Activated T-helper 17 cell treated with anti-CD3 and anti-CD28 coated beads, Interleukin-2, amount 50 U/mL, for 72 hours (primary cell): ENCODE results near the gene C17orf67. TPM values are rescaled to one million over a fixed set of nuclear protein-coding genes. Genes with fewer than 3 reads are reported as not detected.
A peak's percentile ranks its signal among the peaks of the same experiment; 100 is the strongest.

Source experiments
- ATAC-seq: fragments of 150-1000 bp; cut with Tn5 transposase; replicated peaks from 2 replicates; pipeline ENCODE4 v1.10.0; 2021; ENCODE audit warnings: mild to moderate bottlenecking, moderate library complexity
- H3K27ac Mint-ChIP-seq: one replicate; pipeline ENCODE4 v1.8.0; 2022; ENCODE audit warnings: mixed read lengths
- H3K27me3 Mint-ChIP-seq: one replicate; pipeline ENCODE4 v1.8.0; 2022; ENCODE audit warnings: mixed read lengths
- H3K36me3 Mint-ChIP-seq: one replicate; pipeline ENCODE4 v1.8.0; 2022; ENCODE audit warnings: low read depth, mild to moderate bottlenecking, mixed read lengths
- H3K4me1 Mint-ChIP-seq: one replicate; pipeline ENCODE4 v1.8.0; 2022; ENCODE audit warnings: mixed read lengths
- H3K4me3 Mint-ChIP-seq: one replicate; pipeline ENCODE4 v1.8.0; 2022; ENCODE audit warnings: mild to moderate bottlenecking, mixed read lengths
- H3K9me3 Mint-ChIP-seq: one replicate; pipeline ENCODE4 v1.8.0; 2022; ENCODE audit warnings: mixed read lengths
- total RNA-seq, 2 donors: library from RNA; stranded (reverse); gene quantifications; one replicate each; pipeline ENCODE4 v1.2.3, GENCODE V29; 2022

Gene C17orf67
- total RNA-seq, 2 donors from 2014 or later: 5.0 to 5.6 TPM

GRCh38 chr17:56807723-56808122 lies 26.0 kb downstream of the C17orf67 start:
- Mint-ChIP-seq H3K27me3 (no peaks in the 10 kb centered on the region), H3K27ac (no peak overlapping the region), H3K4me3 (no peak overlapping the region), H3K9me3 (no peaks in the 10 kb centered on the region), H3K36me3 (no peaks in the 10 kb centered on the region), H3K4me1 (no peaks in the 10 kb centered on the region)
- ATAC-seq: no peak

- H3K27ac Mint-ChIP-seq: peak overlapping the region; percentile 68
- H3K36me3 Mint-ChIP-seq: no peaks in the 10 kb centered on the region
- no peak overlapping the region for H3K4me3 Mint-ChIP-seq
- no peaks in the 10 kb centered on the region for H3K4me1 Mint-ChIP-seq
- H3K9me3 Mint-ChIP-seq: no peaks in the 10 kb centered on the region
- no peak for ATAC-seq
- H3K27me3 Mint-ChIP-seq: no peaks in the 10 kb centered on the region
Measured at GRCh38 chr17:56806949-56807348, 26.8 kb downstream of the C17orf67 start.

- no peaks in the 10 kb centered on the region for H3K4me1 Mint-ChIP-seq
- no peak overlapping the region for H3K4me3 Mint-ChIP-seq
- no peak overlapping the region for H3K27ac Mint-ChIP-seq
- H3K36me3 Mint-ChIP-seq: no peaks in the 10 kb centered on the region
- no peaks in the 10 kb centered on the region for H3K9me3 Mint-ChIP-seq
- no peak for ATAC-seq
- H3K27me3 Mint-ChIP-seq: no peaks in the 10 kb centered on the region
Measured at GRCh38 chr17:56804454-56804853, 29.3 kb downstream of the C17orf67 start.

- H3K4me1 Mint-ChIP-seq: no peaks in the 10 kb centered on the region
- H3K27ac Mint-ChIP-seq: no peak overlapping the region
Measured at GRCh38 chr17:56803071-56803470, 30.6 kb downstream of the C17orf67 start.

GRCh38 chr17:56801459-56802178 lies 32.1 kb downstream of the C17orf67 start:
- Mint-ChIP-seq H3K27me3 (no peaks in the 10 kb centered on the region), H3K4me1 (no peaks in the 10 kb centered on the region), H3K4me3 (no peak overlapping the region), H3K27ac (no peak overlapping the region), H3K36me3 (no peaks in the 10 kb centered on the region), H3K9me3 (no peaks in the 10 kb centered on the region)
- ATAC-seq: no peak

More at GRCh38 chr17:56803071-56803470, 30.6 kb downstream of the C17orf67 start:
- H3K27me3 Mint-ChIP-seq: no peaks in the 10 kb centered on the region
- no peak overlapping the region for H3K4me3 Mint-ChIP-seq
- H3K36me3 Mint-ChIP-seq: no peaks in the 10 kb centered on the region
- H3K9me3 Mint-ChIP-seq: no peaks in the 10 kb centered on the region
- ATAC-seq: no peak

- no peak for ATAC-seq
- no peaks in the 10 kb centered on the region for H3K36me3 Mint-ChIP-seq
Measured at GRCh38 chr17:56798916-56799315, 34.8 kb downstream of the C17orf67 start.

GRCh38 chr17:56796536-56796935 lies 37.2 kb downstream of the C17orf67 start:
- no peak overlapping the region for H3K4me3 Mint-ChIP-seq

More at GRCh38 chr17:56798916-56799315, 34.8 kb downstream of the C17orf67 start:
- Mint-ChIP-seq H3K27ac (no peak overlapping the region), H3K4me3 (no peak overlapping the region), H3K9me3 (no peaks in the 10 kb centered on the region), H3K4me1 (no peaks in the 10 kb centered on the region), H3K27me3 (no peaks in the 10 kb centered on the region)

GRCh38 chr17:56795221-56795865 lies 38.4 kb downstream of the C17orf67 start:
- no peak for ATAC-seq
- H3K27me3 Mint-ChIP-seq: no peaks in the 10 kb centered on the region
- no peak overlapping the region for H3K4me3 Mint-ChIP-seq
- H3K9me3 Mint-ChIP-seq: peaks cover 5% of the 10 kb centered on the region
- H3K36me3 Mint-ChIP-seq: peaks cover 7% of the 10 kb centered on the region
- peaks cover 6% of the 10 kb centered on the region for H3K4me1 Mint-ChIP-seq
- H3K27ac Mint-ChIP-seq: no peak overlapping the region

More at GRCh38 chr17:56796536-56796935, 37.2 kb downstream of the C17orf67 start:
- Mint-ChIP-seq H3K27me3 (no peaks in the 10 kb centered on the region), H3K9me3 (peaks cover 5% of the 10 kb centered on the region), H3K4me1 (peaks cover 6% of the 10 kb centered on the region), H3K27ac (no peak overlapping the region), H3K36me3 (peaks cover 7% of the 10 kb centered on the region)
- ATAC-seq: no peak

GRCh38 chr17:56793957-56794356 lies 39.8 kb downstream of the C17orf67 start:
- no peak overlapping the region for H3K4me3 Mint-ChIP-seq
- peaks cover 5% of the 10 kb centered on the region for H3K9me3 Mint-ChIP-seq
- peaks cover 7% of the 10 kb centered on the region for H3K36me3 Mint-ChIP-seq
- H3K27me3 Mint-ChIP-seq: no peaks in the 10 kb centered on the region
- peaks cover 6% of the 10 kb centered on the region for H3K4me1 Mint-ChIP-seq
- no peak for ATAC-seq
- peak overlapping the region; percentile 29 for H3K27ac Mint-ChIP-seq

GRCh38 chr17:56793531-56793930 lies 40.2 kb downstream of the C17orf67 start:
- peaks cover 5% of the 10 kb centered on the region for H3K9me3 Mint-ChIP-seq
- H3K27me3 Mint-ChIP-seq: no peaks in the 10 kb centered on the region
- no peak overlapping the region for H3K27ac Mint-ChIP-seq
- H3K4me3 Mint-ChIP-seq: no peak overlapping the region
- peaks cover 7% of the 10 kb centered on the region for H3K36me3 Mint-ChIP-seq
- peaks cover 6% of the 10 kb centered on the region for H3K4me1 Mint-ChIP-seq
- no peak for ATAC-seq

- Mint-ChIP-seq H3K9me3 (peaks cover 7% of the 10 kb centered on the region), H3K27me3 (no peaks in the 10 kb centered on the region), H3K27ac (peak overlapping the region; percentile 74), H3K36me3 (peaks cover 9% of the 10 kb centered on the region), H3K4me3 (no peak overlapping the region), H3K4me1 (peaks cover 14% of the 10 kb centered on the region)
- ATAC-seq: no peak
Measured at GRCh38 chr17:56792267-56792666, 41.5 kb downstream of the C17orf67 start.

GRCh38 chr17:56786989-56787482 lies 46.7 kb downstream of the C17orf67 start:
- Mint-ChIP-seq H3K27ac (peak overlapping the region; percentile 100), H3K4me3 (peak overlapping the region; percentile 86)

GRCh38 chr17:56785997-56786680 lies 47.6 kb downstream of the C17orf67 start:
- Mint-ChIP-seq H3K36me3 (peaks cover 9% of the 10 kb centered on the region), H3K4me1 (peaks cover 33% of the 10 kb centered on the region), H3K27me3 (peaks cover 4% of the 10 kb centered on the region), H3K27ac (peak overlapping the region; percentile 100), H3K4me3 (peak overlapping the region; percentile 86), H3K9me3 (peaks cover 4% of the 10 kb centered on the region)
- no peak for ATAC-seq

More at GRCh38 chr17:56786989-56787482, 46.7 kb downstream of the C17orf67 start:
- Mint-ChIP-seq H3K36me3 (peaks cover 11% of the 10 kb centered on the region), H3K9me3 (peaks cover 5% of the 10 kb centered on the region), H3K27me3 (peaks cover 1% of the 10 kb centered on the region), H3K4me1 (peaks cover 33% of the 10 kb centered on the region)
- ATAC-seq: peak; percentile 98

- Mint-ChIP-seq H3K36me3 (peaks cover 9% of the 10 kb centered on the region), H3K27ac (peak overlapping the region; percentile 100), H3K4me3 (peak overlapping the region; percentile 86), H3K4me1 (peaks cover 33% of the 10 kb centered on the region), H3K27me3 (peaks cover 4% of the 10 kb centered on the region), H3K9me3 (peaks cover 4% of the 10 kb centered on the region)
- no peak for ATAC-seq
Measured at GRCh38 chr17:56785405-56785804, 48.3 kb downstream of the C17orf67 start.
